A673 (cell line): ENCODE measurements around the gene HBG2. TPM values are rescaled to one million over a fixed set of nuclear protein-coding genes. Genes with fewer than 3 reads are reported as not detected.

ENCODE experiments used
- BruUV-seq: library from RNA; stranded (reverse); fragments of 400-500 nt; replicated peaks from 2 replicates; lab custom pipeline; 2021; lab: Mats Ljungman, UMichigan
- CTCF ChIA-PET: fragments of 300-600 bp; sonication (Branson Sonifier 250); formaldehyde crosslinking; loops from one replicate; lab custom pipeline; 2022; ENCODE audit warnings: antibody characterized with exemption; lab: Charles Lee
- POLR2A ChIA-PET: fragments of 300-600 bp; sonication (Branson Sonifier 250); formaldehyde crosslinking; loops from one replicate; lab custom pipeline; 2022; ENCODE audit warnings: antibody characterized with exemption; ENCODE audit not compliant: low non-redundant PET; lab: Charles Lee
- DNase-seq: peaks from one replicate; pipeline ENCODE4 v3.0.0-alpha.2; 2015; ENCODE audit warnings: low spot score
- H3K27ac ChIP-seq: fragments of 200-600 bp; sonication (generic); 2 replicates; pipeline ENCODE4 v1.5.1; 2016; ENCODE audit warnings: mixed run types, low read depth, mild to moderate bottlenecking, mixed read lengths, antibody characterized with exemption, low read length; ENCODE audit not compliant: poor library complexity, severe bottlenecking
- H3K27me3 ChIP-seq: fragments of 200-600 bp; sonication (generic); replicated peaks from 2 replicates; pipeline ENCODE4 v1.6.1; 2017; ENCODE audit warnings: mixed run types, low read depth, mild to moderate bottlenecking, mixed read lengths, antibody characterized with exemption, low read length; ENCODE audit not compliant: insufficient read depth, poor library complexity
- H3K36me3 ChIP-seq: fragments of 200-600 bp; sonication (generic); 2 replicates; pipeline ENCODE4 v1.6.1; 2016; ENCODE audit warnings: mixed run types, mild to moderate bottlenecking, mixed read lengths, antibody characterized with exemption, low read length; ENCODE audit not compliant: insufficient read depth, poor library complexity, severe bottlenecking
- H3K4me1 ChIP-seq: fragments of 200-600 bp; sonication (generic); 2 replicates; pipeline ENCODE4 v1.6.1; 2017; ENCODE audit warnings: mixed run types, mild to moderate bottlenecking, mixed read lengths, antibody characterized with exemption, low read length; ENCODE audit not compliant: insufficient read depth, poor library complexity, severe bottlenecking
- H3K4me3 ChIP-seq: fragments of 200-600 bp; sonication (generic); 2 replicates; pipeline ENCODE4 v1.5.1; 2016; ENCODE audit warnings: low read depth, mixed run types, mild to moderate bottlenecking, mixed read lengths, low read length; ENCODE audit not compliant: poor library complexity, severe bottlenecking
- H3K9me3 ChIP-seq: fragments of 200-600 bp; sonication (generic); 2 replicates; pipeline ENCODE4 v1.6.1; 2016; ENCODE audit warnings: mixed run types, low read depth, mild to moderate bottlenecking, mixed read lengths, antibody characterized with exemption, low read length; ENCODE audit not compliant: poor library complexity, severe bottlenecking
- CTCF ChIP-seq: fragments of 300-800, 200-600 bp; sonication (generic); conservative IDR thresholded peaks from 2 replicates; pipeline ENCODE4 v1.5.1; 2017; ENCODE audit warnings: low read depth, mild to moderate bottlenecking, antibody characterized with exemption, low read length, moderate library complexity, mixed read lengths
- EZH2 ChIP-seq: fragments of 200-600 bp; sonication (generic); IDR thresholded peaks from 2 replicates; pipeline ENCODE4 v1.6.1; 2017; ENCODE audit warnings: borderline replicate concordance, low read depth, mild to moderate bottlenecking, mixed read lengths, antibody characterized with exemption, low read length; ENCODE audit not compliant: poor library complexity, severe bottlenecking
- intact Hi-C: fragments of 100-400 bp; cut with micrococcal nuclease; formaldehyde crosslinking; loops from one replicate; pipeline ENCODE4 v1.10.0; 2022; ENCODE audit not compliant: unreplicated experiment
- total RNA-seq: library from RNA; stranded (reverse); gene quantifications from 2 replicates; pipeline ENCODE4 v1.2.3, GENCODE V29; 2021

The HBG2 gene
- total RNA-seq, 1 experiment from 2014 or later = not detected

DNA sequence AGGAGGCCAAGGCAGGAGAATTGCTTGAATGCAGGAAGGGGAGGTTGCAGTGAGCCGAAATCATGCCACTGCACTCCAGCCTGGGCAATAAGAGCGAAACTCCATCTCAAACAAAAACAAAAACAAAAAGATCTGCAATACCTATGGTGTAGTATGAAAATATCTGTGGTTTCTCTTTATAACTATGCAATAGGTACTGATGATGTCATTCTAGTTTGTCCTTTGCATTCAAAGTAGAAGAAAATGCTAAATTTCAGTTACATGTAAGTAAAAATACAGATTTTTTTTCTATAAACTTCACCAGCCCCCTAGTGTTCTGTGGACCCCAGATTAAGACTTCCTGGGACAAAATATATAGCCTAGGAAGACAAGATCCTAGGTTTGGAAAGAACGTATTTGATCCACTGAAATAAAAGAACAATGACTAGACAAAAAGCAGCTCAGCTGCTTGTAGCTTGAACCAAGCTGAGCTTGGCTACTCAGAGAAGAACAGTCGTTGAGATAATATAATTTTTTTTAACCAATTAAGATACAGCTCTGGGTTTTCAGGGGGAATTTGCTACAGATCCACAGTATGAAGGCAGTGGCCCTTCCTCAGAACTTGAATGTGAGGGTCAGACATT is 17.9 kb upstream of the HBG2 start:
- intact Hi-C loops = no loop called here
- POLR2A ChIA-PET = no interaction called here
- no peak for DNase-seq
- H3K36me3 ChIP-seq = no peaks in the 10 kb centered on the region
- no peaks in the 10 kb centered on the region for H3K9me3 ChIP-seq
- H3K4me3 ChIP-seq = no peak overlapping the region
- TF ChIP-seq CTCF (no peak), EZH2 (no peak)
- no peak overlapping the region for H3K27ac ChIP-seq
- no peaks in the 10 kb centered on the region for H3K4me1 ChIP-seq
- no peaks in the 10 kb centered on the region for H3K27me3 ChIP-seq
- no TSS peak for BruUV-seq
- CTCF ChIA-PET = no interaction called here

- Histone ChIP-seq H3K4me1 (no peaks in the 10 kb centered on the region), H3K4me3 (no peak within 1 kb of the TSS), H3K36me3 (no peaks in the 10 kb centered on the region), H3K9me3 (no peaks in the 10 kb centered on the region), H3K27me3 (no peaks in the 10 kb centered on the region), H3K27ac (no peak within 1 kb of the TSS)
- ChIA-PET POLR2A (no interaction called here), CTCF (no interaction called here)
- DNase-seq = no peak
- intact Hi-C loops = no loop called here
- BruUV-seq = no TSS peak
- no peak for TF ChIP-seq EZH2
- no peak for TF ChIP-seq CTCF
Observed at GRCh38 chr11:5269715-5270147, 15.2 kb upstream of the HBG2 start, which contains the start of gene HBE1. Gene HBE1 (minus strand): TSS chr11:5269945. CDS start chr11:5269890, 55 bp downstream.

- no peak overlapping the region for H3K27ac ChIP-seq
- ChIA-PET POLR2A (no interaction called here), CTCF (no interaction called here)
- no peaks in the 10 kb centered on the region for H3K36me3 ChIP-seq
- no peaks in the 10 kb centered on the region for H3K9me3 ChIP-seq
- DNase-seq = no peak
- intact Hi-C loops = no loop called here
- no peaks in the 10 kb centered on the region for H3K27me3 ChIP-seq
- no TSS peak for BruUV-seq
- no peak overlapping the region for H3K4me3 ChIP-seq
- TF ChIP-seq CTCF (no peak), EZH2 (no peak)
- H3K4me1 ChIP-seq = no peaks in the 10 kb centered on the region
Observed at GRCh38 chr11:5267033-5267563, 12.5 kb upstream of the HBG2 start.
